VCaP (cell line): ENCODE results near the gene JMJD1C.

Experiments used
- H3K27ac ChIP-seq: fragments of 450-650 bp; 2 replicates; pipeline ENCODE4 v1.5.1; 2017
- CTCF ChIP-seq: fragments of 450-650 bp; conservative IDR thresholded peaks from 2 replicates; pipeline ENCODE4 v1.5.1; 2017; ENCODE audit warnings: mild to moderate bottlenecking, moderate library complexity

The JMJD1C gene

GRCh38 chr10:63392224-63392623, 73.6 kb downstream of the JMJD1C start:
- no peak for TF ChIP-seq CTCF
- H3K27ac ChIP-seq = no peak overlapping the region

GRCh38 chr10:63391812-63392211, 74.0 kb downstream of the JMJD1C start:
- TF ChIP-seq CTCF = no peak
- no peak overlapping the region for H3K27ac ChIP-seq

- TF ChIP-seq CTCF = no peak
- no peak overlapping the region for H3K27ac ChIP-seq
These were observed 75.3 kb downstream of the JMJD1C start for GRCh38 chr10:63390521-63390920.

- H3K27ac ChIP-seq = no peak overlapping the region
- TF ChIP-seq CTCF = no peak
These were observed 77.3 kb downstream of the JMJD1C start for GRCh38 chr10:63388421-63389031.

GRCh38 chr10:63385254-63385653, 80.5 kb downstream of the JMJD1C start:
- H3K27ac ChIP-seq = no peak overlapping the region
- TF ChIP-seq CTCF = no peak

GRCh38 chr10:63384675-63385074, 81.1 kb downstream of the JMJD1C start:
- no peak overlapping the region for H3K27ac ChIP-seq
- TF ChIP-seq CTCF = no peak

- TF ChIP-seq CTCF = no peak
- H3K27ac ChIP-seq = no peak overlapping the region
These were observed 81.8 kb downstream of the JMJD1C start for GRCh38 chr10:63384001-63384400.

- no peak for TF ChIP-seq CTCF
- H3K27ac ChIP-seq = no peak overlapping the region
These were observed 82.6 kb downstream of the JMJD1C start for GRCh38 chr10:63383141-63383540.
